MCF 10A (cell line): Measurements from ENCODE around the gene CHST3. TPM values are rescaled to one million over a fixed set of nuclear protein-coding genes. Genes with fewer than 3 reads are reported as not detected.
"Not testable (repeated sequence)": the region's sequence is repeated elsewhere in the genome, so short reads cannot be mapped to it uniquely, and the experiment has no call there.

Source experiments
- BruUV-seq: library from RNA; stranded (reverse); fragments of 400-500 nt; replicated peaks from 2 replicates; lab custom pipeline; 2021; lab: Mats Ljungman, UMichigan
- CTCF ChIA-PET: fragments of 300-600 bp; sonication (Branson Sonifier 250); formaldehyde crosslinking; extraction: SDS; loops from one replicate; lab custom pipeline; 2021; ENCODE audit warnings: antibody characterized with exemption, inconsistent platforms; lab: Yijun Ruan, JAX
- POLR2A ChIA-PET: fragments of 300-600, 350-650 bp; sonication (Branson Sonifier 250); formaldehyde crosslinking; extraction: SDS; loops from one replicate; lab custom pipeline; 2020; ENCODE audit warnings: antibody characterized with exemption, inconsistent platforms; lab: Yijun Ruan, JAX
- DNase-seq: peaks from one replicate; pipeline ENCODE4 v3.0.0-alpha.2; 2018; ENCODE audit not compliant: unreplicated experiment
- H3K27ac Mint-ChIP-seq: one replicate; pipeline ENCODE4 v1.8.0; 2022; ENCODE audit warnings: mild to moderate bottlenecking, low read depth, mixed read lengths; ENCODE audit not compliant: unreplicated experiment
- H3K27me3 Mint-ChIP-seq: one replicate; pipeline ENCODE4 v1.8.0; 2022; ENCODE audit warnings: mixed read lengths; ENCODE audit not compliant: insufficient read depth, unreplicated experiment
- H3K36me3 Mint-ChIP-seq: one replicate; pipeline ENCODE4 v1.8.0; 2022; ENCODE audit warnings: mild to moderate bottlenecking, moderate library complexity, mixed read lengths; ENCODE audit not compliant: insufficient read depth, unreplicated experiment
- H3K4me1 Mint-ChIP-seq: one replicate; pipeline ENCODE4 v1.8.0; 2022; ENCODE audit warnings: mixed read lengths; ENCODE audit not compliant: insufficient read depth, unreplicated experiment
- H3K4me3 Mint-ChIP-seq: one replicate; pipeline ENCODE4 v1.8.0; 2022; ENCODE audit warnings: mild to moderate bottlenecking, moderate library complexity, mixed read lengths; ENCODE audit not compliant: unreplicated experiment
- H3K9me3 Mint-ChIP-seq: one replicate; pipeline ENCODE4 v1.8.0; 2022; ENCODE audit warnings: mixed read lengths; ENCODE audit not compliant: unreplicated experiment
- intact Hi-C: fragments of 100-400 bp; cut with micrococcal nuclease; formaldehyde crosslinking; loops from 2 replicates; pipeline ENCODE4 v1.14.1; 2022
- total RNA-seq: library from RNA; stranded (reverse); gene quantifications from 2 replicates; pipeline ENCODE4 v1.2.3, GENCODE V29; 2022
- TF ChIP-seq, protein P1 (sequence below): fragments of 200-600 bp; IDR thresholded peaks from one replicate; pipeline ENCODE4 v1.8.0; 2022; ENCODE audit warnings: antibody characterized with exemption, mild to moderate bottlenecking; ENCODE audit not compliant: unreplicated experiment

CHST3 gene
- total RNA-seq, 1 experiment from 2014 or later = 28.7 TPM

DNA sequence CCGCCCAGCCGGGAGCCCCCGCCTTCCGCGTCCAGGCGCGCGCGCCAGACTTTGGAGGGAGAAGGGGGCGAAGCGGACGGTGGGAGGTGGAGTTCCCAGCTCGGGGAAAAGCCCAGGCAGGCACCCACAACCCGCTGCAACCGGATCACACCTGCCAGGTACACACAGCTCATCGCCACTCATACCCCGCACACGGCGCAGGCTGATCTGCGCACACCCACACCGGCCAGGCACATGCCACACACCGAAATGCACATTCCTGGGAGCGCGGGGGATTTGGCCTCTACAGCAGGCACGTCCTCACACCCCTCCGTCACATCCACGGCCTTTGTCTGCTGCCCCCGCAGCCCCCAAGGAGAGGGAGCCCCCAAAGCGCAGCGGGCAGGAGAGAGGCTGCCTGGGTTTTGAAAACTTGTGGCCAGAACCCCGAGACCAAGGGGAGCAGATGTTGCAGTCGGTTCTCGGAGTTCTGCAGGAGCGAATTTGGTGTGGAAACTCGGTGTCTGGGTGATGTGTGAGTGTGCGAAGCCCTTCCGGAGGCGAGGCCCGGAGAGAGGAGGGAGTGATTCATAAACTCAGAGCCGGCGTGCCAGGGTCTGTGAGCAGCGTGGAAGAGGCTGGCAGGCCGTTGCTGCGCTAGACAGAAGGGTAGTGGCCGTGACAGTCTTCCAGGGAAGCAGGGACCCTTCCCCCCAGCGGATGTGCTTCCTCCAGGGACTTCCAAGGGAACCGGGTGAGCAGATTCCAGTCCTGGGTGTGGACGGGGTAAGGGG is 734 bp downstream of the CHST3 start:
- H3K9me3 Mint-ChIP-seq = no peaks in the 10 kb centered on the region
- H3K27me3 Mint-ChIP-seq = no peaks in the 10 kb centered on the region
- peak overlapping the region; percentile 83 for H3K4me3 Mint-ChIP-seq
- peaks cover 33% of the 10 kb centered on the region for H3K4me1 Mint-ChIP-seq
- TF ChIP-seq, protein P1, sequence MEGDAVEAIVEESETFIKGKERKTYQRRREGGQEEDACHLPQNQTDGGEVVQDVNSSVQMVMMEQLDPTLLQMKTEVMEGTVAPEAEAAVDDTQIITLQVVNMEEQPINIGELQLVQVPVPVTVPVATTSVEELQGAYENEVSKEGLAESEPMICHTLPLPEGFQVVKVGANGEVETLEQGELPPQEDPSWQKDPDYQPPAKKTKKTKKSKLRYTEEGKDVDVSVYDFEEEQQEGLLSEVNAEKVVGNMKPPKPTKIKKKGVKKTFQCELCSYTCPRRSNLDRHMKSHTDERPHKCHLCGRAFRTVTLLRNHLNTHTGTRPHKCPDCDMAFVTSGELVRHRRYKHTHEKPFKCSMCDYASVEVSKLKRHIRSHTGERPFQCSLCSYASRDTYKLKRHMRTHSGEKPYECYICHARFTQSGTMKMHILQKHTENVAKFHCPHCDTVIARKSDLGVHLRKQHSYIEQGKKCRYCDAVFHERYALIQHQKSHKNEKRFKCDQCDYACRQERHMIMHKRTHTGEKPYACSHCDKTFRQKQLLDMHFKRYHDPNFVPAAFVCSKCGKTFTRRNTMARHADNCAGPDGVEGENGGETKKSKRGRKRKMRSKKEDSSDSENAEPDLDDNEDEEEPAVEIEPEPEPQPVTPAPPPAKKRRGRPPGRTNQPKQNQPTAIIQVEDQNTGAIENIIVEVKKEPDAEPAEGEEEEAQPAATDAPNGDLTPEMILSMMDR = no peak
- CTCF ChIA-PET = interaction anchor here (0.5 to 3.9 kb wide), 7 partner anchors 8 to 694 kb away, joined by 3 to 25 read pairs (median 3); no protein-coding TSS in a partner anchor
- H3K27ac Mint-ChIP-seq = peak overlapping the region; percentile 81
- BruUV-seq = no TSS peak
- DNase-seq = peak; percentile 67
- H3K36me3 Mint-ChIP-seq = no peaks in the 10 kb centered on the region
- intact Hi-C loops = loop anchor here (2.0 kb wide), 2 partner anchors 44 to 80 kb away; no protein-coding TSS in a partner anchor
- POLR2A ChIA-PET = interaction anchor here (0.6 to 4.1 kb wide), 16 partner anchors 8 to 1819 kb away, joined by 3 to 64 read pairs (median 4); partner anchors contain the start of genes DDIT4 and TYSND1

DNA sequence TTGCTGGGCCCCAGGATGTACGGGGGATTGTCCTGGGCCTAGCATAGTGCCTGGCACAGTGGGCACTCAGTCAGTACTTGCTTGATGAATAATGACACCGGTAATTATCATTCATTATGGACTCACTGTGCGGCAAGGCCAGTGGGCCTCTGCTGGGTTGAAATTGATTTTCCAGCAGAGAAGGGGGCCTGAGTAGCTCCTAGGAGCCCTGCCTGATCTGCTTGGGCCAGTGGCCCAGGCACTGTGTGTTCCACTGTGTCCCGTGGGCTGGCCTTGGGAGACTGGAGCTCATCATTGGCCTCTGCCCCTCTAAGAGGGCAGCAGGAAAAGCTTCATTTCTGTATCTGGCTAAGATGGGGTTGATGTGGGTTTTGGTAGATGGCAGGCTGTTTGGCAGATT is 1.4 kb downstream of the CHST3 start:
- TF ChIP-seq, protein P1 = no peak
- H3K4me1 Mint-ChIP-seq = peaks cover 38% of the 10 kb centered on the region
- H3K4me3 Mint-ChIP-seq = peak overlapping the region; percentile 83
- intact Hi-C loops = loop anchor here (2.0 kb wide), 2 partner anchors 43 to 79 kb away; no protein-coding TSS in a partner anchor
- H3K27ac Mint-ChIP-seq = peak overlapping the region; percentile 81
- TSS peak; percentile 37 for BruUV-seq
- no peak for DNase-seq
- H3K36me3 Mint-ChIP-seq = no peaks in the 10 kb centered on the region
- CTCF ChIA-PET = interaction anchor here (0.6 to 3.9 kb wide), 7 partner anchors 9 to 721 kb away, joined by 3 to 25 read pairs (median 3); no protein-coding TSS in a partner anchor
- POLR2A ChIA-PET = interaction anchor here (0.6 to 4.1 kb wide), 12 partner anchors 9 to 370 kb away, joined by 3 to 64 read pairs (median 3); partner anchors contain the start of genes ANAPC16, ASCC1 and DDIT4
- H3K27me3 Mint-ChIP-seq = no peaks in the 10 kb centered on the region
- H3K9me3 Mint-ChIP-seq = no peaks in the 10 kb centered on the region

DNA sequence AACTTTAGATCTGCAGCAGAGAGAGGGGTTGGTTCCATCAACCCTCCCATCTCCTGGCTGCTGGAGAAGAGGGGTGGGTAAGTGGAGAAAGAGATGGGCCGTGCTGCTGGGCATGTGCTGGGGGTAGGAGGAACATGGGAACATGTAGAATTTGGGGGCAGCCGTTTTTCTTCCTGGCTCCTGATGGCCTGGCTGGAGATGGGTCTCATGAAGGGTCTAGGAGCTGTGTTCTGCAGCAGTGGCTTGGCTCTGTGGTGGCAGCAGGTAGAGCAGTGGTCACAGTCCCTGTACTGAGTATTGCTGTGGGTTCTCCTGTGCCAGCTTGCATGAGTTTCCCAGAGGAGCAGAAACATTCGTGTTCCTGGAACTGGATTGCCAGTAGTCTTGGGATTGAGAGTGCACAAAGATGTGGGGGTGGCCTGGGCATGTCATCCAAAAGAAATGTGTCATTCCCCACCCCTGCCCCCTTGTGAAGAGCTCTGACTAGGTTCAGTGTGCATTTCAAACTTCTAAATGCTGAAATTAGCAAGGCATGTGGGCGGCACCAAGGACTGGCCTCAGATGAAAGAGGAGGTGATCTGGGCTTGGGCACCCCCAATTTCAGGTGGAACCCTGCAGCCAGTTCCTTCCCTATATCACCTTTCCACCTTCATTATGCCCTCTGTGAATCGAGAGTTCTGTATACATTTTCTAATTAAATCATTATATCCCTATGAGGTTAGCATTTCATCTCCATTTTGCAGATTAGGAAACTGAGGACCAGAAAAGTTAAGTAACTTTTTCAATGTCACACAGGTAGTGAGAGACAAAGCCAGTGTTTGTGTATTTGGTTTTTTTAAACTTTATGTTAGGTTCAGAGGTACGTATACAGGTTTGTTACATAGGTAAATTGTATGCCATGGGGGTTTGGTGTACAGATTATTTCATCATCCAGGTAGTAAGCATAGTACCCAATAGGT is 2.1 kb downstream of the CHST3 start:
- Mint-ChIP-seq H3K36me3 (no peaks in the 10 kb centered on the region), H3K27ac (peak overlapping the region; percentile 81), H3K4me1 (peaks cover 44% of the 10 kb centered on the region), H3K4me3 (peak overlapping the region; percentile 83), H3K27me3 (no peaks in the 10 kb centered on the region), H3K9me3 (no peaks in the 10 kb centered on the region)
- no TSS peak for BruUV-seq
- intact Hi-C loops = no loop called here
- CTCF ChIA-PET = interaction anchor here (0.6 to 3.9 kb wide), 8 partner anchors 9 to 721 kb away, joined by 3 to 25 read pairs (median 3); no protein-coding TSS in a partner anchor
- POLR2A ChIA-PET = interaction anchor here (0.7 to 4.1 kb wide), 12 partner anchors 9 to 370 kb away, joined by 3 to 64 read pairs (median 4); partner anchors contain the start of genes ANAPC16, ASCC1 and DDIT4
- peak; percentile 73 for DNase-seq
- TF ChIP-seq, protein P1 = no peak

DNA sequence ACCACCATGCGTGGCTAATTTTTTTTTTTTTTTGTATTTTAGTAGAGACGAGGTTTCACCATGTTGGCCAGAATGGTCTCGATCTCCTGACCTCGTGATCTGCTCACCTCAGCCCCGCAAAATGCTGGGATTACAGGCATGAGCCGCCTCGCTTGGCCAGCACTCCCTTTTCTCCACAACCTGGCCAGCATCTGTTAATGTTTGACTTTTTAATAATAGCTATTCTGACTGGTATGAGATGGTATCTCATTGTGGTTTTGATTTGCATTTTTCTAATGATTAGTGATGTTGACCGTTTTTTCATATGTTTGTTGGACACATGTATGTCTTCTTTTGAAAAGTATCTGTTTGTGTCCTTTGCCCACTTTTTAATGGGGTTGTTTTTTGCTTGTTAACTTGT is 3.8 kb downstream of the CHST3 start:
- BruUV-seq, DNase-seq, H3K27me3 Mint-ChIP-seq, intact Hi-C loops, H3K4me3 Mint-ChIP-seq, POLR2A ChIA-PET, H3K9me3 Mint-ChIP-seq: not testable (repeated sequence)
- Mint-ChIP-seq H3K4me1 (peaks cover 60% of the 10 kb centered on the region), H3K27ac (peak overlapping the region; percentile 68), H3K36me3 (peaks cover 11% of the 10 kb centered on the region)
- CTCF ChIA-PET = interaction anchor here (0.6 to 3.9 kb wide), 4 partner anchors 11 to 257 kb away, joined by 3 to 25 read pairs (median 4); no protein-coding TSS in a partner anchor
